SH-SY5Y (cell line): Measurements from ENCODE around the gene TEP1.

Source experiments
- GATA2 ChIP-seq: IDR thresholded peaks from 2 replicates; pipeline ENCODE4 v1.6.1; 2011; ENCODE audit warnings: mild to moderate bottlenecking, low read depth, low read length
- GATA3 ChIP-seq: IDR thresholded peaks from 2 replicates; pipeline ENCODE4 v1.6.1; 2011; ENCODE audit warnings: low read depth, mild to moderate bottlenecking, low read length, moderate library complexity

GRCh38 chr14:20403521-20403920 is 9.8 kb downstream of the TEP1 start:
- no peak for TF ChIP-seq GATA2
- no peak for TF ChIP-seq GATA3
